HepG2 (cell line): ENCODE measurements around the gene SASS6. TPM values are rescaled to one million over a fixed set of nuclear protein-coding genes. Genes with fewer than 3 reads are reported as not detected.

Experiments
- POLR2A ChIP-seq, 2 experiments: IDR thresholded peaks; 2 replicates each; pipeline ENCODE4 v1.6.1; 2011; ENCODE audit warnings: low read depth in 2 of 2, low read length in 2 of 2, mild to moderate bottlenecking in 1 of 2, moderate library complexity in 1 of 2; ENCODE audit not compliant: insufficient read depth in 1 of 2
- RARG ChIP-seq: sonication (generic); formaldehyde crosslinking; IDR thresholded peaks from 2 replicates; pipeline ENCODE4 v1.4.0; 2020; ENCODE audit warnings: low read depth, mild to moderate bottlenecking, missing genetic modification reagents
- RBAK ChIP-seq: sonication (generic); formaldehyde crosslinking; IDR thresholded peaks from 2 replicates; pipeline ENCODE4 v1.5.1; 2020; ENCODE audit warnings: mild to moderate bottlenecking, missing genetic modification reagents
- SNAPC4 ChIP-seq: sonication (generic); formaldehyde crosslinking; IDR thresholded peaks from 2 replicates; pipeline ENCODE4 v1.4.0; 2020; ENCODE audit warnings: mild to moderate bottlenecking, missing genetic modification reagents
- TEAD3 ChIP-seq: optimal IDR thresholded peaks from 2 replicates; pipeline ENCODE3; 2016; ENCODE audit warnings: borderline replicate concordance
- TRIM24 ChIP-seq: sonication (generic); formaldehyde crosslinking; IDR thresholded peaks from 2 replicates; pipeline ENCODE4 v1.8.0; 2022; ENCODE audit warnings: mild to moderate bottlenecking, missing genetic modification reagents
- ZBED4 ChIP-seq: sonication (generic); formaldehyde crosslinking; IDR thresholded peaks from 2 replicates; pipeline ENCODE4 v1.4.0; 2020; ENCODE audit warnings: missing genetic modification reagents, borderline replicate concordance
- ZBTB3 ChIP-seq: sonication (generic); formaldehyde crosslinking; IDR thresholded peaks from 2 replicates; pipeline ENCODE4 v1.4.0; 2020; ENCODE audit warnings: low read depth, mild to moderate bottlenecking, moderate library complexity, missing genetic modification reagents, borderline replicate concordance
- ZSCAN30 ChIP-seq: sonication (generic); formaldehyde crosslinking; IDR thresholded peaks from 2 replicates; pipeline ENCODE4 v1.5.0; 2020; ENCODE audit warnings: mild to moderate bottlenecking, missing genetic modification reagents
- polyA plus RNA-seq, 8 experiments: library from polyadenylated mRNA; depleted of rRNA in 3 of 8; stranded (reverse) in 7 of 8; unstranded in 1 of 8; fragments of >200 nt; fragmentation: Illumina TruSeq in 4 of 8; extraction: Trizol in 4 of 8; gene quantifications; 2 replicates each; pipeline versions ENCODE4 v1.2.1 to v1.2.3, GENCODE V29; 2011 to 2016; ENCODE audit warnings: low read depth in 4 of 8, missing spikeins in 1 of 8, mixed read lengths in 1 of 8; ENCODE audit not compliant: insufficient read depth in 1 of 8
- total RNA-seq, 5 experiments: library from RNA; depleted of rRNA; stranded (reverse); fragments of >200 nt; fragmentation: Illumina TruSeq; extraction: Trizol; gene quantifications; 2 replicates each; pipeline ENCODE4 v1.2.3, GENCODE V29; 2016; ENCODE audit warnings: low read depth in 1 of 5
- TF ChIP-seq, protein P1 (sequence below): sonication (generic); formaldehyde crosslinking; IDR thresholded peaks from 2 replicates; pipeline ENCODE4 v1.4.0; 2020; ENCODE audit warnings: missing genetic modification reagents

Gene SASS6
- total and polyA plus RNA-seq, 2 of the 13 experiments (the other 11 are each of a cell fraction or from before 2014, with no cell fraction given): 2.3 to 10.7 TPM

DNA sequence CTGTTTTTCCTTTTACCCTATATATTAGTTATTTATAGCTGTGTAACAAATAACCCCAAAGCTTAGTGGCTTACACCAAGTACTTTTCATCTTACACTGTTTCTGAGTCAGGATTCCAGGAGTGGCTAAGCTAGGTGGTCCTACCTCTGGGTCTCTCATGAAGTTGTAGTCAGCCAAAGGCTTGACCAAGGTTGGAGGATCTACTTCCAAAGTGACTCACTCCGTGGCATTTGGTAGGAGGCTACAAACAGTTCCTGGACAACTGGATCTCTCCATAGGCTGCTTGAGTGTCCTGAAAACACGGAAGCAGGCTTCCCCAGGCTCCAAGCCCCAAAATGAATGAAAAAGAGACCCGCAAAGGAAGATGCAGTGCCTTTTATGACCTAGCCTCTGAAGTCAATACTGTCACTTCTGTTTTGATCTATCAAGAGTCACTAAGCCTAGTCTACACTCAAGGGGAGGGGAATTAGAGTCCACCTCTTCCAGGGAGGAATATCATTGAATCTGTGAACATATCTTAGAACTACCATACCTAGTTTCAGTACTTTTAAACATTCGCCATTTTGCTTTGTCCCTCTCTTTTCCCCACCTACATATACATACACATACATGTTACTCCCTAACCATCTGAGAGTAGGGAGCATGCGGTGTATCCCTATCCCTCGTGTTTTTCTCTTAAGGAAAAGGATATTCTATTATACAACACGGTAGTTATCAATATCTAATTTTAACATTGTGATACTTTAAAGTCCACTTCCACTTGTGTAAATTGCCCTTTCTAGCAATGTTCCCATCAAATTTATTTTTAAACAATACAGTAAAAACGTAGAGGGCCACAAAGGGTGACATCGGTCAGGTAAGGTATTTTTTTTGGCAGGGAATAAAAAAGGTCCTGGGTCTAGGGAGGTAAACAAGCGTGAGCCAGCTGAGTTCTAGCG is 95.7 kb downstream of the SASS6 start (continued):
- TF ChIP-seq, protein P1, sequence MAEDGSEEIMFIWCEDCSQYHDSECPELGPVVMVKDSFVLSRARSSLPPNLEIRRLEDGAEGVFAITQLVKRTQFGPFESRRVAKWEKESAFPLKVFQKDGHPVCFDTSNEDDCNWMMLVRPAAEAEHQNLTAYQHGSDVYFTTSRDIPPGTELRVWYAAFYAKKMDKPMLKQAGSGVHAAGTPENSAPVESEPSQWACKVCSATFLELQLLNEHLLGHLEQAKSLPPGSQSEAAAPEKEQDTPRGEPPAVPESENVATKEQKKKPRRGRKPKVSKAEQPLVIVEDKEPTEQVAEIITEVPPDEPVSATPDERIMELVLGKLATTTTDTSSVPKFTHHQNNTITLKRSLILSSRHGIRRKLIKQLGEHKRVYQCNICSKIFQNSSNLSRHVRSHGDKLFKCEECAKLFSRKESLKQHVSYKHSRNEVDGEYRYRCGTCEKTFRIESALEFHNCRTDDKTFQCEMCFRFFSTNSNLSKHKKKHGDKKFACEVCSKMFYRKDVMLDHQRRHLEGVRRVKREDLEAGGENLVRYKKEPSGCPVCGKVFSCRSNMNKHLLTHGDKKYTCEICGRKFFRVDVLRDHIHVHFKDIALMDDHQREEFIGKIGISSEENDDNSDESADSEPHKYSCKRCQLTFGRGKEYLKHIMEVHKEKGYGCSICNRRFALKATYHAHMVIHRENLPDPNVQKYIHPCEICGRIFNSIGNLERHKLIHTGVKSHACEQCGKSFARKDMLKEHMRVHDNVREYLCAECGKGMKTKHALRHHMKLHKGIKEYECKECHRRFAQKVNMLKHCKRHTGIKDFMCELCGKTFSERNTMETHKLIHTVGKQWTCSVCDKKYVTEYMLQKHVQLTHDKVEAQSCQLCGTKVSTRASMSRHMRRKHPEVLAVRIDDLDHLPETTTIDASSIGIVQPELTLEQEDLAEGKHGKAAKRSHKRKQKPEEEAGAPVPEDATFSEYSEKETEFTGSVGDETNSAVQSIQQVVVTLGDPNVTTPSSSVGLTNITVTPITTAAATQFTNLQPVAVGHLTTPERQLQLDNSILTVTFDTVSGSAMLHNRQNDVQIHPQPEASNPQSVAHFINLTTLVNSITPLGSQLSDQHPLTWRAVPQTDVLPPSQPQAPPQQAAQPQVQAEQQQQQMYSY (CRISPR knock-in tag): peak; percentile 71; the same call in 1 of the 2 replicates
- TF ChIP-seq ZBTB3: 0 out of 2 replicates have a peak, but pooled peaks have one; percentile 46
- TF ChIP-seq TRIM24: no peak
- TF ChIP-seq SNAPC4 (CRISPR knock-in tag): 0 out of 2 replicates have a peak, but pooled peaks have one; percentile 8
- peak; percentile 25 for TF ChIP-seq TEAD3 (CRISPR knock-in tag)
- 0 out of 4 replicates have a peak, but pooled peaks of 1 of the 2 experiments have one; percentile 40 for TF ChIP-seq POLR2A (IDR thresholded peaks at IDR 0.05; ENCODE audit: insufficient read depth in 1 of 2, low read depth in 2 of 2, low read length in 2 of 2)
- peak; percentile 93 for TF ChIP-seq RBAK (CRISPR knock-in tag)
- 0 out of 2 replicates have a peak, but pooled peaks have one; percentile 45 for TF ChIP-seq ZBED4
- TF ChIP-seq ZSCAN30 (CRISPR knock-in tag): 0 out of 2 replicates have a peak, but pooled peaks have one; percentile 35
- TF ChIP-seq RARG: no peak
